Stimulated activated naive CD4-positive, alpha-beta T cell (primary cell): ENCODE results near the gene OPCML.

Experiments used
- DNase-seq, 6 experiments: peaks; one replicate each; lab custom pipeline; 2025; lab: John Stamatoyannopoulos, UW

The OPCML gene

GRCh38 chr11:133291780-133292179, 240.5 kb downstream of the OPCML start:
- DNase-seq = no peak

GRCh38 chr11:133285359-133285758, 246.9 kb downstream of the OPCML start:
- DNase-seq = no peak

- DNase-seq = no peak
These were observed 248.1 kb downstream of the OPCML start for GRCh38 chr11:133284156-133284555.

- no peak for DNase-seq
These were observed 254.4 kb downstream of the OPCML start for GRCh38 chr11:133277886-133278285.

GRCh38 chr11:133271871-133272776, 260.2 kb downstream of the OPCML start:
- no peak for DNase-seq

- no peak for DNase-seq
These were observed 261.1 kb downstream of the OPCML start for GRCh38 chr11:133271206-133271605.

GRCh38 chr11:133269267-133269666, 263.0 kb downstream of the OPCML start:
- DNase-seq = no peak

GRCh38 chr11:133266986-133267385, 265.3 kb downstream of the OPCML start:
- DNase-seq = no peak

- no peak for DNase-seq
These were observed 266.7 kb downstream of the OPCML start for GRCh38 chr11:133265530-133266035.

- DNase-seq = no peak
These were observed 269.0 kb downstream of the OPCML start for GRCh38 chr11:133263332-133263731.

GRCh38 chr11:133258751-133259150, 273.6 kb downstream of the OPCML start:
- DNase-seq = no peak

- DNase-seq = no peak
These were observed 277.7 kb downstream of the OPCML start for GRCh38 chr11:133254601-133255000.

GRCh38 chr11:133253570-133253969, 278.7 kb downstream of the OPCML start:
- DNase-seq = no peak

- DNase-seq = no peak
These were observed 280.5 kb downstream of the OPCML start for GRCh38 chr11:133251841-133252240.

- DNase-seq = no peak
These were observed 282.8 kb downstream of the OPCML start for GRCh38 chr11:133249530-133249929.

GRCh38 chr11:133249065-133249464, 283.2 kb downstream of the OPCML start:
- DNase-seq = no peak

- no peak for DNase-seq
These were observed 288.5 kb downstream of the OPCML start for GRCh38 chr11:133243832-133244231.

- no peak for DNase-seq
These were observed 291.2 kb downstream of the OPCML start for GRCh38 chr11:133240908-133241655.

- no peak for DNase-seq
These were observed 292.7 kb downstream of the OPCML start for GRCh38 chr11:133239575-133239974.

- DNase-seq = no peak
These were observed 293.8 kb downstream of the OPCML start for GRCh38 chr11:133238495-133238894.

GRCh38 chr11:133238027-133238426, 294.3 kb downstream of the OPCML start:
- DNase-seq = no peak

GRCh38 chr11:133235381-133235780, 296.9 kb downstream of the OPCML start:
- no peak for DNase-seq

- DNase-seq = no peak
These were observed 297.4 kb downstream of the OPCML start for GRCh38 chr11:133234883-133235282.
